ENCODE results near the gene AGBL5.
A peak's percentile ranks its signal among the peaks of the same experiment; 100 is the strongest.
"Not testable (repeated sequence)": the region's sequence is repeated elsewhere in the genome, so short reads cannot be mapped to it uniquely, and the experiment has no call there.

The AGBL5 gene

DNA sequence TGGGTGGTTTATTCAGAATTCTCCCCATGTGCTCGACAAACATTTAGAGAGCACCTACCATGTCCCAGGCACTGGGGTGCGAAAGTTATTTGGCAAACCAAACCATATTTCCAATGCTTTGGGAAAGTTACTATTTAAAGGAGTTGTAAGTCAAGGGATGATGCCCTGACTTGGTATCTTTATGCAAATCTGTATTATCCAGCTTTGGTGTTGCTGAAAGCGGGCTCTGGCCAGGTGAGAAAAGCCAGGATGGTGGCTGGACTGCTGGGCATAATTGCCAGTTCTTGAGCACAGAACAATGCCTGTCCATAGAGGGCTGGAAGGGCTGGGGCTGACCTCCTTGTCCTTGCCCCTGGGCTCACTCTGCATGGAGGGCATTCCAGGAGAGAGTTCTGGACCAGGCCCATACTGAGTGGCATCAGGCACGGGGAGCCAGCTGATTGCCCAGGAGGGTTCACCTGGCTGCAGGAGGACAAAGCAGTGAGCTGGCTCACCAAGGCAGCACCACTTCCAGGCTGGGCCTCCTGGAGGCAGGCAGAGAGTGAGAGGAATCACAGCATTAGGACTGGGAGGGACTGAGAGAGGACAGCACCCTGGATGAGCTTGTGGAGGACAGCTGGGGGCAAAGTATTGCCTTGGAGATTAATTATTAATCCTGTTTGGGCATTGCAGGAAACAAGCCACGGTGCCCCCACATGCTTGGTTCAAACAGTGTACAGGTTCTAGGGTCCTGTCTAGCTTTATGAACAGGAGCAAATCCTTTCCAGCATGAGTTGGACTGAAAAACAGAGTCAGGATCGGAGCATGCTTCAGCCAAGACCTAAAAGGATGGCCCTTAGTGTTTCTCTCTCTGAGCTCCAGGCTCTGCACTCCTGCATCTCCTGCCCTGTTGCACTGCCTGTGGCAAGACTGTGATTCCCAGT is 42.2 kb downstream of the AGBL5 start:
- no peak for DNase-seq

DNA sequence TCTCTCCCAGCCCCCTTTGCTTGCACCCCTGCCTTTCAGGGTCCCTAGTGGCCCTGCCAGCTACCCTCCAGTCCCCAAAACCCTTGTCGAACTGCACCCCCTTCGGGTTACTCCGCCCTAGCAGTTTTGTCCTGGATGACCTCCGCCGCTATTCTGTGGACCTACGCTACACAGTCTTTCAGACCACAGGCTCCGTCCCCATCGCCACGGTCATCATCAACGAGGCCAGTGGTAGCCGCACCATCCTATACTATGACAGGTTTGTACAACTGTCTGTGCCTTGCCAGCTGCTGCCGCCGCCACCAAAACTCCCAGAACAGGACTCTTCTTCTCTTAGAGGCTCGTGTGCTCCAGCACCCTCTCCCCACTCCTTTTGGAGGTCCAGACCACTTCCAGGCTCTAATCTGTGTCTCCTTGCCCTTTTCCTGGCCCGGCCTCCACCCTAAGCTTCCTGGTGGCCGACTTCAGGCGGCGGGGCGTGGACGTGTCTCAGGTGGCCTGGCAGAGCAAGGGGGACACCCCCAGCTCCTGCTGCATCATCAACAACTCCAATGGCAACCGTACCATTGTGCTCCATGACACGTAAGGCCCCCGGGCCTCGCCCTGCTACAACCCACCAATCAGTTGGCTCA is 43.0 kb downstream of the AGBL5 start:
- no peak for DNase-seq

DNA sequence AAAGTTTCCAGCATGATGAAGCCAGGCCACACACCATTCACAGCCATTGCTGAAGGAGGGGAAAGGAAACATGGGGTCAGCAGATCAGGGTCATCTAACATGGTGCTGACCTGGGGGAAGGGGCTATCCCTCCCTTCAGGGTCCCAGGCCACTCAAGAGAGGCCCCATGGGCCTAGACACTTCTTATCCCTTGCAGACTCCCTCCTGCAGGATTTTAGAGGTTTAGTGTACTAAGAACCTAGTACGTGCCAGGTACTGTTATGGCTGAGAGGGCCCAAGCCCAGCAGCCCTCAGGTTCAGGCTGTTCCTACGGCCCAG is 43.9 kb downstream of the AGBL5 start:
- DNase-seq = no peak

DNA sequence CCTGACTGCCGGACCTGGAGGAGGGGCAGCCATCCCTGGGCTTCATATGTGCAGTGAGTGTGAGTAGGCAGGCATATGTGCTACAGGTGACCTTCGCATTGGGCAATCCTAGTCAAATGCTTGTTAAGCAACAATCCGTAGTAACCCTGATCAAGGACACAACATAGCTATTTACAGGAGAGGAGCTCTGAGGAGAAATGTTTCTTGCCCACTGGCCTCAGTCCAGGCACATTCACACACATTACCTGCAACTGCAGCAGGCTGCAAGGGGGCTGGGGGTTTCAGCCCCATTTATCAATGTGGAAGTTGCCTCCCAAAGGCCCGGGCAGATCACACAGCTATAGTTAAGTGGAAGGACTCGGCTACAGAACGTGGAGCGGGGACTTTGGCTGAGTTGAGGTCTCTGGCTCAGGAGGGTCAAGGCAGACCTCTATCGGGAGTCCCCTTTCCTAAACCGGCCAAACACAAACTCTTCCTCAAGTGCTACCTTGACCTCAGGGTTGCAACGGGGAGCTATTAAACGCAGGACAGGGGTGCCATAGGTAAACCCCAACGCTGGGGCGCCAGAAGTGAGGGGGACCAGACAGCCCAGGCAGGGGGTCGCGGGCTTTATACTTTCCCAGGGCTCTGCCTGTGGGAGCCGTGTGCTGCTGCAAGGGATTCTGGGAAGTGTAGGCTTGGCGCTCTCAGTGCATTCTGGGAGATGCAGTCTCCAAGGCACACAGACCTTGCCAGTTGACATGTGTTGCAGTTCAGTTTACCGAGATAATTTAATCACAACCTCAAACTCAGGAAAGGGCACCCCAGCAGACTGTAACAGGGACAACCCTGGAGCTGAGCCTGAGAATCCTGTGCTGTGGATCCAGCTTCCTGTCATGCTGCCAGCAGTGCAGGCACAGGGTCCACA is 44.5 kb downstream of the AGBL5 start:
- peak; percentile 66 for DNase-seq

DNA sequence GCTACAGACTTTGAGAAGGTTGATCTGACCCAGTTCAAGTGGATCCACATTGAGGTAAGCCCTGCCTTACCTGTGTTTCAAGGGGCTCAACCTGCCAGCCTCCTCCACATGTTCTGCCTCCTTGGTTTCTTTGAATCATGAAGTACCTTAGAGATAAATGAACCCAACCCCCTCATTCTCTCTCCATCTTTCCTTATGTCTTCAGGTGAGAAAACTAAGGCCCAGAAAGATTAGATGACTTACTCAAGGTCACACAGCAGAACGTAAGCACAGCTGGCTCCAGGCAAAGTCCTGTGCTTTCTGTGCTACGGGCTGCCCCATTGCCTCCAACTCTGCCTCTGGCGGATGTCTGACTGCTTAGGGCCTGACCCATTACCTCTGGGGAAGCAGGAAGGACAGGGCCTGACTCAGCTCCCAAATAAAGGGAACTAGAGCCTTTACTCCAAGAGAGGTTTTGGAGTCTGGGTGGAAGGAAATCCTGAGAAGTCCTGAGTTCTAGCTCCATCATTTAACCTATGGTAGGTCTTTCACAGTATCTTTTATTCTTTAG is 45.4 kb downstream of the AGBL5 start:
- no peak for DNase-seq

DNA sequence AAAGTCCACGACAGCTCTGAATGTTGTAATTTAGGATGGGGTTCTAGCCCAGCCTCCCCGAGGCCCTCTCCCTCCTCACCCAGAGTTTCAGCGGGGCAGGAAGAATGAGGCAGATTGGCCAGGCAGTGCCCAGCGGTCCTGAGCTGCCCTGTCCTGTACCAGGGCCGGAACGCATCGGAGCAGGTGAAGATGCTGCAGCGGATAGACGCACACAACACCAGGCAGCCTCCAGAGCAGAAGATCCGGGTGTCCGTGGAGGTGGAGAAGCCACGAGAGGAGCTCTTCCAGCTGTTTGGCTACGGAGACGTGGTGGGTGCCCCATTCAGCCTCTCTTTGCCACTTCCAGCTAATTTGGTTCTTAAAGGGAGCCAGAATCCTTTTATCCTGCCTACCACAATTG is 45.9 kb downstream of the AGBL5 start:
- DNase-seq = no peak

DNA sequence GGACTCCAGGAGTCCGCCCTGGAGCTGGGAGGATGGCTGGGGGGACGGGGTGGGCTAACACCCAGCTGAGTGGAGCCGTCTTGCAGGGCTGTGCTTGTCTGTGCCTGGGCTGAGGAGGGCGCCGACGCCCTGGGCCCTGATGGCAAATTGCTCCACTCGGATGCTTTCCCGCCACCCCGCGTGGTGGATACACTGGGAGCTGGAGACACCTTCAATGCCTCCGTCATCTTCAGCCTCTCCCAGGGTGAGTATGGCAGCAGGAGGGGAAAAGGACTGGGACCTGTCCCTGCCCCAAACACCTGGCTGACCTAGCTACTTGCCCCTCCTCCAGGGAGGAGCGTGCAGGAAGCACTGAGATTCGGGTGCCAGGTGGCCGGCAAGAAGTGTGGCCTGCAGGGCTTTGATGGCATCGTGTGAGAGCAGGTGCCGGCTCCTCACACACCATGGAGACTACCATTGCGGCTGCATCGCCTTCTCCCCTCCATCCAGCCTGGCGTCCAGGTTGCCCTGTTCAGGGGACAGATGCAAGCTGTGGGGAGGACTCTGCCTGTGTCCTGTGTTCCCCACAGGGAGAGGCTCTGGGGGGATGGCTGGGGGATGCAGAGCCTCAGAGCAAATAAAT is 48.0 kb downstream of the AGBL5 start:
- DNase-seq = no peak

GRCh38 chr2:27100036-27100435 is 48.6 kb downstream of the AGBL5 start:
- DNase-seq = no peak

DNA sequence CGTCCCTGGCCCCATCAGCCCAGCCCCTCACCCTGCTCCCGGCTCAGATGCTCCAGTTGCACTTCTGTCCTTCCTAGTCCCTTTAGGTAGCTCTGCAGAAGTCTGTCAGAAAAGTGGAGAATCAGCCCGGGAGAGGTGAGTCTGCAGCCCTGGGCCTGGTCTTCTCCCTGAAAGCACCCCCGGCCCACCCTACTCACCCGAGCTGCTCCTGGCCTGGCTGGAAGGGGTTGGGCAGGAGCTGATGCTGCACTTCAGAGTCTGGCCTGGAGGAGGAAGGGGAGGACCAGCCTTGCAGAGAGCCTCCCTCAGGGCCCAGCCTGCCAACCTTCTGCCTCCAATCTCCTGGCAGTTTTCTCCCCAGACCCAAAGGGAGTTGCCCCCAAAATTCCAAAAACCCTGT is 50.9 kb downstream of the AGBL5 start:
- DNase-seq = no peak

DNA sequence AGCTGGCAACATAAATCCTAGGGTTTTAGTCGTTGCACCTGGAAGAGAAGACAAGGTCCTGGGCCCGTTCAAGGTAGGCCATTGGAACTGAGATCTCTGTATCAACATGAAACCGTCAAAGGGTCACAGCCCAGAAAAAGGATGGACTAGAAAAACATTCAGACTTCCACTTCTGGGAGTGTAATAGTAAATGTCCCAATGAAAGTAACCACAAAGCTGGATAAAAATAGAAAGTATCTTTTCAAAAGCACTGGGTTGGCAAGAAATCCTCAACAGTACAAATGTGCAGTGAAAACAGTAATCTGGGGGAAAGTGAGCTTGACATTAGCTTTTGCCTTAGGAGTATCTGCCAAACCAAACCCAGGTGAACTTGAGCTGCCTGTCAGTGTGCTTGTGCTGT is 54.5 kb downstream of the AGBL5 start:
- no peak for DNase-seq

DNA sequence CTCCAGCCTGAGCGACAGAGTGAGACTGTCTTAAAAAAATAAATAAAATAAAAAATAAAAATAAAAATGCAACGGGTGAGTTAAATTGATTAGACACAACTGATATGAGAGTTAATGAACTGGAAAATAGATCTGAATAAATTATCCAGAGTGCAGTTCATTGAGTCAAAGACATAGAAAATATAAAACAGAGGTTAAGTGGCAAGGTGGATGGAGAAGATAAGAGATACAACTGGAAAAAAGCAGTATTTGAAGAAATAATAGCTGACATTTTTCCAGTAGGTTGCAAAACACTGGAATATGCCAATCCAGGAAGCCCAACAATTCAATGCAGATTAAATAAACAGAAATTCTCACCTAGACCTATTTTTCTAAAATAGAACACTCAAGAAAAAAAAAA is 56.8 kb downstream of the AGBL5 start:
- no peak for DNase-seq

DNA sequence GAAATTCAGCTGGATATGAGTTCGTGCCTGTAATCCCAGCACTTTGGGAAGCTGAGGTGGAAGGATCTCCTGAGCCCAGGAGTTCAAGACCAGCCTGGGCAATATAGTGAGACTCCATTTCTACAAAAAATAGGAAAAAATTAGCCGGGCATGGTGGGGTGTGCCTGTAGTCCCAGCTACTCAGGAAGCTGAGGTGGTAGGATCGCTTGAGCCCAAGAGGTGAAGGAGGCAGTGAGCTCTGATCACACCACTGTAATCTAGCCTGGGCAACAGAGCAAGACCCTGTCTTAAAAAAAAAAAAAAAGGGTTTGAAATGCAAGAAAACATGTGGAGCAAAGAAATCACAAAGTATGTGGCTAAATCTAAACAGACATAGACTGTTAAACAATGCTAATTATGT is 57.6 kb downstream of the AGBL5 start:
- DNase-seq = no peak

DNA sequence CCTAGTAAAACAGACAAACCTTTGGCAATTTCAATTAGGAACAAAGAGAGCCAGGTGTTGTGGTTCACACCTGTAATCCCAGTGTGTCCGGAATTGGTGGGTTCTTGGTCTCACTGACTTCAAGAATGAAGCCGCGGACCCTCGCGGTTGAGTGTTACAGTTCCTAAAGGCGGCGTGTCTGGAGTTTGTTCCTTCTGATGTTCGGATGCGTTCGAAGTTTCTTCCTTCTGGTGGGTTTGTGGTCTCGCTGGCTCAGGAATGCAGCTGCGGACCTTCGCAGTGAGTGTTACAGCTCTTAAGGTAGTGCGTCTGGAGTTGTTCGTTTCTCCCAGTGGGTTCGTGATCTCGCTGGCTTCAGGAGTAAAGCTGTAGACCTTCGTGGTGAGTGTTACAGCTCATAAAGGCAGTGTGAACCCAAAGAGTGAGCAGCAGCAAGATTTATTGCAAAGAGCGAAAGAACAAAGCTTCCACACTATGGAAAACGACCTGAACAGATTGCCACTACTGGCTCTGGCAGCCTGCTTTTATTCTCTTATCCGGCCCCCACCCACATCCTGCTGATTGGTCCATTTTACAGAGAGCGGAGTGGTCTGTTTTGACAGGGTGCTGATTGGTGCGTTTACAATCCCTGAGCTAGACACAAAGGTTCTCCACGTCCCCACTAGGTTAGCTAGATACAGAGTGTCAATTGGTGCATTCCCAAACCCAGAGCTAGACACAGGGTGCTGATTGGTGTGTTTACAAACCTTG is 59.3 kb downstream of the AGBL5 start:
- DNase-seq = not testable (repeated sequence)

DNA sequence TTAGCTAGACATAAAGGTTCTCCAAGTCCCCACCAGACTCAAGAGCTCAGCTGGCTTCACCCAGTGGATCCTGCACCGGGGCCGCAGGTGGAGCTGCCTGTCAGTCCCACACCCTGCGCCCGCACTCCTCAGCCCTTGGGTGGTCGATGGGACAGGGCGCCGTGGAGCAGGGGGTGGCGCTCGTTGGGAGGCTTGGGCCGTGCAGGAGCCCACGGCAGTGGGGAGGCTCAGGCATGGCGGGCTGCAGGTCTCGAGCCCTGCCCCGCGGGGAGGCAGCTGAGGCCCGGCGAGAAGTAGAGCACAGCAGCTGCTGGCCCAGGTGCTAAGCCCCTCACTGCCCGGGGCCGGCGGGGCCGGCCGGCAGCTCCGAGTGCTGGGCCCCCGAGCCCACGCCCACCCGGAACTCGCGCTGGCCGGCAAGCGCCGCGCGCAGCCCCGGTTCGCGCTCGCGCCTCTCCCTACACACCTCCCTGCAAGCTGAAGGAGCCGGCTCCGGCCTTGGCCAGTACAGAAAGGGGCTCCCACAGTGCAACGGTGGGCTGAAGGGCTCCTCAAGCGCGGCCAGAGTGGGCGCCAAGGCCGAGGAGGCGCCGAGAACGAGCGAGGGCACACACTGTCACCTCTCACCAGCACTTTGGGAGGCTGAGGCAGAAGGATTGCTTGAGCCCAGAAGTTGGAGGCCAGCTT is 60.1 kb downstream of the AGBL5 start:
- DNase-seq = not testable (repeated sequence)

- DNase-seq = no peak
Observed at GRCh38 chr2:27115519-27115918, 64.1 kb downstream of the AGBL5 start.

- no peak for DNase-seq
Observed at GRCh38 chr2:27117995-27118524, 66.6 kb downstream of the AGBL5 start.

- DNase-seq = peak; percentile 25
Observed at GRCh38 chr2:27118525-27119329, 67.3 kb downstream of the AGBL5 start, which contains the start of gene CGREF1. Gene CGREF1, minus strand, starts transcription at chr2:27119128. Its CDS starts 14,762 bp downstream, at chr2:27104366.

GRCh38 chr2:27119330-27119670 is 67.8 kb downstream of the AGBL5 start:
- DNase-seq = not testable (repeated sequence)

All from activated CD4-positive, alpha-beta T cell treated with anti-CD3 and anti-CD28 coated beads, Interleukin-2, Interleukin-6, amounts not matched to agents 100 ng/mL and 50 ng/mL, durations not matched to agents 16 hours and 8 hours (primary cell).